ENCODE measurements around the gene DNAH11. TPM values are rescaled to one million over a fixed set of nuclear protein-coding genes. Genes with fewer than 3 reads are reported as not detected.

Gene DNAH11
- total and polyA plus RNA-seq, 2 of the 8 experiments (the other 6 are each of a cell fraction or from before 2014, with no cell fraction given), result 1.8 to 4.9 TPM

GRCh38 chr7:21891291-21891690 is 348.5 kb downstream of the DNAH11 start (continued):
- TF ChIP-seq CHD7 (IDR thresholded peaks at IDR 0.05; ENCODE audit: insufficient replicate concordance, low read length) (no peak), BCL11A (IDR thresholded peaks at IDR 0.05; ENCODE audit: low read depth in 2 of 2, low read length in 2 of 2) (no peak), POLR2AphosphoS5 (IDR thresholded peaks at IDR 0.05; ENCODE audit: low read depth, low read length) (no peak), POLR2A (IDR thresholded peaks at IDR 0.05; ENCODE audit: control extremely low read depth in 1 of 2, low read depth in 2 of 2, low read length in 2 of 2) (no peak), RBBP5 (IDR thresholded peaks at IDR 0.05; ENCODE audit: borderline replicate concordance, low read depth, low read length) (no peak)
